HEK293 (cell line): ENCODE results near the gene C12orf42.

Source experiments
- CTCF ChIA-PET: fragments of 350-600 bp; formaldehyde crosslinking; extraction: SDS; loops from one replicate; lab custom pipeline; 2021; ENCODE audit warnings: antibody characterized with exemption; lab: Yijun Ruan, JAX
- POLR2A ChIA-PET: fragments of 300-600 bp; formaldehyde crosslinking; extraction: SDS; loops from one replicate; lab custom pipeline; 2020; ENCODE audit warnings: antibody characterized with exemption, inconsistent platforms; lab: Yijun Ruan, JAX
- H3K27ac ChIP-seq: fragments of 200-500 bp; sonication (Bioruptor generic); 2 replicates; pipeline ENCODE4 v1.5.1; 2014; ENCODE audit warnings: low read depth, low read length, control low read depth, inconsistent platforms; ENCODE audit errors: extremely low read depth
- H3K36me3 ChIP-seq, 2 experiments: fragments of 200-500 bp in 1 of 2; sonication (Bioruptor generic) in 1 of 2; 1 replicate in 1 of 2; 2 replicates in 1 of 2; pipeline ENCODE4 v1.5.1; 2014 to 2017; ENCODE audit warnings: inconsistent platforms in 2 of 2, low read length in 2 of 2; ENCODE audit not compliant: control insufficient read depth in 2 of 2, insufficient read depth in 1 of 2
- H3K4me1 ChIP-seq: fragments of 200-500 bp; sonication (Bioruptor generic); 2 replicates; pipeline ENCODE4 v1.5.1; 2014; ENCODE audit warnings: mild to moderate bottlenecking, low read length, inconsistent platforms; ENCODE audit not compliant: control insufficient read depth, insufficient read depth
- H3K4me3 ChIP-seq: 2 replicates; pipeline ENCODE4 v1.5.1; 2011; ENCODE audit warnings: low read depth, mild to moderate bottlenecking, control low read depth, low read length, moderate library complexity
- H3K9me3 ChIP-seq: fragments of 200-500 bp; sonication (Bioruptor generic); 2 replicates; pipeline ENCODE4 v1.5.1; 2014; ENCODE audit warnings: low read depth, low read length, inconsistent platforms; ENCODE audit not compliant: control insufficient read depth, insufficient read depth
- GLIS1 ChIP-seq: fragments of 450-650 bp; formaldehyde crosslinking; IDR thresholded peaks from 2 replicates; pipeline ENCODE4 v1.5.1; 2016; ENCODE audit warnings: missing biosample characterization, missing genetic modification characterization
- GLIS2 ChIP-seq: fragments of 450-650 bp; formaldehyde crosslinking; IDR thresholded peaks from 2 replicates; pipeline ENCODE4 v1.5.1; 2016; ENCODE audit warnings: missing biosample characterization, missing genetic modification characterization
- KLF8 ChIP-seq: fragments of 450-650 bp; formaldehyde crosslinking; IDR thresholded peaks from 2 replicates; pipeline ENCODE4 v1.5.1; 2016; ENCODE audit warnings: missing biosample characterization, missing genetic modification characterization
- ZBTB20 ChIP-seq: fragments of 450-650 bp; formaldehyde crosslinking; IDR thresholded peaks from 2 replicates; pipeline ENCODE4 v1.5.1; 2016; ENCODE audit warnings: missing biosample characterization, missing genetic modification characterization
- ZBTB26 ChIP-seq: fragments of 450-650 bp; formaldehyde crosslinking; optimal IDR thresholded peaks from 2 replicates; pipeline ENCODE3; 2016; ENCODE audit warnings: missing biosample characterization, mild to moderate bottlenecking, missing genetic modification characterization
- ZBTB44 ChIP-seq: fragments of 450-650 bp; IDR thresholded peaks from 2 replicates; pipeline ENCODE4 v1.5.1; 2018; ENCODE audit warnings: missing biosample characterization, mild to moderate bottlenecking, missing genetic modification characterization
- ZBTB48 ChIP-seq: fragments of 450-650 bp; formaldehyde crosslinking; IDR thresholded peaks from 2 replicates; pipeline ENCODE4 v1.5.1; 2016; ENCODE audit warnings: missing biosample characterization, missing genetic modification characterization
- ZBTB6 ChIP-seq: fragments of 450-650 bp; formaldehyde crosslinking; IDR thresholded peaks from 2 replicates; pipeline ENCODE4 v1.5.1; 2017; ENCODE audit warnings: missing biosample characterization, missing genetic modification characterization
- ZFHX2 ChIP-seq: fragments of 450-650 bp; formaldehyde crosslinking; conservative IDR thresholded peaks from 2 replicates; pipeline ENCODE4 v1.5.1; 2016; ENCODE audit warnings: missing biosample characterization, missing genetic modification characterization
- ZIC2 ChIP-seq: fragments of 450-650 bp; formaldehyde crosslinking; IDR thresholded peaks from 2 replicates; pipeline ENCODE4 v1.5.1; 2016; ENCODE audit warnings: missing biosample characterization, missing genetic modification characterization
- ZNF174 ChIP-seq: fragments of 450-650 bp; formaldehyde crosslinking; IDR thresholded peaks from 2 replicates; pipeline ENCODE4 v1.5.0; 2017; ENCODE audit warnings: missing biosample characterization, mild to moderate bottlenecking, missing genetic modification characterization
- ZNF202 ChIP-seq: fragments of 450-650 bp; formaldehyde crosslinking; IDR thresholded peaks from 2 replicates; pipeline ENCODE4 v1.5.1; 2016; ENCODE audit warnings: missing biosample characterization, missing genetic modification characterization, borderline replicate concordance
- ZNF335 ChIP-seq: fragments of 450-650 bp; formaldehyde crosslinking; conservative IDR thresholded peaks from 2 replicates; pipeline ENCODE4 v1.5.1; 2016; ENCODE audit warnings: missing biosample characterization, missing genetic modification characterization
- ZNF354C ChIP-seq: fragments of 450-650 bp; formaldehyde crosslinking; IDR thresholded peaks from 2 replicates; pipeline ENCODE4 v1.5.1; 2016; ENCODE audit warnings: missing biosample characterization, missing genetic modification characterization, low read depth, borderline replicate concordance
- ZNF423 ChIP-seq: fragments of 450-650 bp; formaldehyde crosslinking; IDR thresholded peaks from 2 replicates; pipeline ENCODE4 v1.5.1; 2016; ENCODE audit warnings: missing biosample characterization, missing genetic modification characterization
- ZNF426 ChIP-seq: fragments of 450-650 bp; formaldehyde crosslinking; IDR thresholded peaks from 2 replicates; pipeline ENCODE4 v1.5.1; 2017; ENCODE audit warnings: missing biosample characterization, missing genetic modification characterization, mild to moderate bottlenecking, inconsistent platforms, moderate library complexity
- ZNF510 ChIP-seq: fragments of 450-650 bp; formaldehyde crosslinking; IDR thresholded peaks from 2 replicates; pipeline ENCODE4 v1.5.1; 2018; ENCODE audit warnings: mild to moderate bottlenecking, missing genetic modification characterization, missing biosample characterization; ENCODE audit not compliant: insufficient replicate concordance
- ZNF544 ChIP-seq: fragments of 450-650 bp; formaldehyde crosslinking; IDR thresholded peaks from 2 replicates; pipeline ENCODE4 v1.5.0; 2017; ENCODE audit warnings: missing biosample characterization, missing genetic modification characterization
- ZNF626 ChIP-seq: fragments of 450-650 bp; sonication (Bioruptor Pico); formaldehyde crosslinking; IDR thresholded peaks from 2 replicates; pipeline ENCODE4 v1.5.1; 2018; ENCODE audit warnings: missing biosample characterization, missing genetic modification characterization, inconsistent platforms
- ZNF629 ChIP-seq: fragments of 450-650 bp; formaldehyde crosslinking; IDR thresholded peaks from 2 replicates; pipeline ENCODE4 v1.5.1; 2017; ENCODE audit warnings: missing biosample characterization, missing genetic modification characterization
- ZNF654 ChIP-seq: fragments of 450-650 bp; formaldehyde crosslinking; IDR thresholded peaks from 2 replicates; pipeline ENCODE4 v1.5.1; 2016; ENCODE audit warnings: low read depth, missing biosample characterization, missing genetic modification characterization
- ZSCAN16 ChIP-seq: fragments of 450-650 bp; formaldehyde crosslinking; IDR thresholded peaks from 2 replicates; pipeline ENCODE4 v1.5.1; 2016; ENCODE audit warnings: missing biosample characterization, missing genetic modification characterization
- TF ChIP-seq, protein P1 (sequence below): fragments of 450-650 bp; formaldehyde crosslinking; IDR thresholded peaks from 2 replicates; pipeline ENCODE4 v1.5.1; 2016; ENCODE audit warnings: missing biosample characterization, missing genetic modification characterization
- TF ChIP-seq, protein P2 (sequence below): fragments of 450-650 bp; formaldehyde crosslinking; IDR thresholded peaks from 2 replicates; pipeline ENCODE4 v1.5.1; 2016; ENCODE audit warnings: missing biosample characterization, missing genetic modification characterization

The C12orf42 gene

GRCh38 chr12:103495469-103496456, at the start of gene C12orf42:
Gene C12orf42, minus strand, starts transcription at chr12:103495968. Its CDS starts 17,542 bp downstream, at chr12:103478426.
- Histone ChIP-seq H3K36me3 (no peaks in the 10 kb centered on the region), H3K4me3 (peak within 1 kb of the TSS; percentile 44), H3K4me1 (peaks cover 2% of the 10 kb centered on the region; the same call in 1 of the 2 replicates), H3K27ac (no peak within 1 kb of the TSS), H3K9me3 (no peaks in the 10 kb centered on the region)
- POLR2A ChIA-PET, result no interaction called here
- CTCF ChIA-PET, result interaction anchor here (0.5 to 1.1 kb wide), 5 partner anchors 21 to 383 kb away, joined by 3 to 10 read pairs (median 3); no protein-coding TSS in a partner anchor
- TF ChIP-seq ZBTB26 (tag by site-specific recombination) (peak; percentile 49), KLF8 (tag by site-specific recombination) (no peak), ZIC2 (tag by site-specific recombination) (peak; percentile 98), ZBTB44 (tag by site-specific recombination) (no peak), ZSCAN16 (no peak), ZNF426 (tag by site-specific recombination) (no peak), ZNF423 (tag by site-specific recombination) (0 out of 2 replicates have a peak, but pooled peaks have one; percentile 36), ZNF626 (no peak), ZBTB48 (tag by site-specific recombination) (peak; percentile 78; the same call in 1 of the 2 replicates), ZFHX2 (tag by site-specific recombination) (peak; percentile 26), ZNF629 (no peak), ZNF335 (tag by site-specific recombination) (0 out of 2 replicates have a peak, but pooled peaks have one; percentile 22), ZBTB20 (no peak; the same call in 1 of the 2 replicates), ZNF654 (tag by site-specific recombination) (peak; percentile 36), GLIS2 (tag by site-specific recombination) (peak; percentile 81), GLIS1 (peak; percentile 82)
- TF ChIP-seq, protein P1, sequence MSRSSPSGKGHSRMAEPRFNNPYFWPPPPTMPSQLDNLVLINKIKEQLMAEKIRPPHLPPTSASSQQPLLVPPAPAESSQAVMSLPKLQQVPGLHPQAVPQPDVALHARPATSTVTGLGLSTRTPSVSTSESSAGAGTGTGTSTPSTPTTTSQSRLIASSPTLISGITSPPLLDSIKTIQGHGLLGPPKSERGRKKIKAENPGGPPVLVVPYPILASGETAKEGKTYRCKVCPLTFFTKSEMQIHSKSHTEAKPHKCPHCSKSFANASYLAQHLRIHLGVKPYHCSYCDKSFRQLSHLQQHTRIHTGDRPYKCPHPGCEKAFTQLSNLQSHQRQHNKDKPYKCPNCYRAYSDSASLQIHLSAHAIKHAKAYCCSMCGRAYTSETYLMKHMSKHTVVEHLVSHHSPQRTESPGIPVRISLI (tag by site-specific recombination), result no peak
- TF ChIP-seq, protein P2, sequence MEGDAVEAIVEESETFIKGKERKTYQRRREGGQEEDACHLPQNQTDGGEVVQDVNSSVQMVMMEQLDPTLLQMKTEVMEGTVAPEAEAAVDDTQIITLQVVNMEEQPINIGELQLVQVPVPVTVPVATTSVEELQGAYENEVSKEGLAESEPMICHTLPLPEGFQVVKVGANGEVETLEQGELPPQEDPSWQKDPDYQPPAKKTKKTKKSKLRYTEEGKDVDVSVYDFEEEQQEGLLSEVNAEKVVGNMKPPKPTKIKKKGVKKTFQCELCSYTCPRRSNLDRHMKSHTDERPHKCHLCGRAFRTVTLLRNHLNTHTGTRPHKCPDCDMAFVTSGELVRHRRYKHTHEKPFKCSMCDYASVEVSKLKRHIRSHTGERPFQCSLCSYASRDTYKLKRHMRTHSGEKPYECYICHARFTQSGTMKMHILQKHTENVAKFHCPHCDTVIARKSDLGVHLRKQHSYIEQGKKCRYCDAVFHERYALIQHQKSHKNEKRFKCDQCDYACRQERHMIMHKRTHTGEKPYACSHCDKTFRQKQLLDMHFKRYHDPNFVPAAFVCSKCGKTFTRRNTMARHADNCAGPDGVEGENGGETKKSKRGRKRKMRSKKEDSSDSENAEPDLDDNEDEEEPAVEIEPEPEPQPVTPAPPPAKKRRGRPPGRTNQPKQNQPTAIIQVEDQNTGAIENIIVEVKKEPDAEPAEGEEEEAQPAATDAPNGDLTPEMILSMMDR (tag by site-specific recombination), result peak; percentile 34; the same call in 1 of the 2 replicates

- POLR2A ChIA-PET, result no interaction called here
- CTCF ChIA-PET, result interaction anchor here (0.6 to 0.8 kb wide), 3 partner anchors 8 to 730 kb away, joined by 3 read pairs; no protein-coding TSS in a partner anchor
- TF ChIP-seq ZBTB6 (no peak), ZNF354C (tag by site-specific recombination) (no peak), ZNF174 (no peak), ZNF202 (no peak), ZBTB20 (no peak), ZNF544 (tag by site-specific recombination) (no peak), ZNF510 (tag by site-specific recombination) (no peak), ZNF626 (no peak)
Measured at GRCh38 chr12:103542078-103542477, 46.3 kb upstream of the C12orf42 start.

More at GRCh38 chr12:103542078-103542477, 46.3 kb upstream of the C12orf42 start:
- no peak overlapping the region for H3K4me3 ChIP-seq
- no peaks in the 10 kb centered on the region for H3K36me3 ChIP-seq
- no peak overlapping the region for H3K27ac ChIP-seq
- H3K4me1 ChIP-seq, result no peaks in the 10 kb centered on the region
- no peaks in the 10 kb centered on the region for H3K9me3 ChIP-seq
